HepG2 (cell line): ENCODE data around the gene PRDM10. TPM values are rescaled to one million over a fixed set of nuclear protein-coding genes. Genes with fewer than 3 reads are reported as not detected.
A peak's percentile ranks its signal among the peaks of the same experiment; 100 is the strongest.

Source experiments
- AHDC1 ChIP-seq: sonication (generic); formaldehyde crosslinking; IDR thresholded peaks from 2 replicates; pipeline ENCODE4 v1.5.1; 2020; ENCODE audit warnings: mild to moderate bottlenecking, missing genetic modification reagents, borderline replicate concordance
- ATF7 ChIP-seq, 2 experiments: fragments of 450-650 bp in 1 of 2; sonication (generic) in 1 of 2; formaldehyde crosslinking in 1 of 2; IDR thresholded peaks; 2 replicates each; pipeline versions ENCODE4 v1.4.0 to v1.6.1; 2016 to 2020; ENCODE audit warnings: antibody characterized with exemption in 1 of 2, mild to moderate bottlenecking in 1 of 2, missing genetic modification reagents in 1 of 2
- CCDC6 ChIP-seq: sonication (generic); formaldehyde crosslinking; IDR thresholded peaks from 2 replicates; pipeline ENCODE4 v1.8.1; 2022; ENCODE audit warnings: mild to moderate bottlenecking, missing genetic modification reagents, moderate library complexity
- DDIT3 ChIP-seq: sonication (generic); formaldehyde crosslinking; IDR thresholded peaks from 2 replicates; pipeline ENCODE4 v1.4.0; 2020; ENCODE audit warnings: mild to moderate bottlenecking, missing genetic modification reagents
- ETV5 ChIP-seq: IDR thresholded peaks from 2 replicates; pipeline ENCODE4 v1.6.1; 2018; ENCODE audit warnings: missing biosample characterization, missing genetic modification reagents, inconsistent platforms, borderline replicate concordance
- FOXO1 ChIP-seq: sonication (generic); formaldehyde crosslinking; IDR thresholded peaks from 2 replicates; pipeline ENCODE4 v1.4.0; 2020; ENCODE audit warnings: missing genetic modification reagents
- HDAC1 ChIP-seq: sonication (generic); formaldehyde crosslinking; IDR thresholded peaks from 2 replicates; pipeline ENCODE4 v1.5.1; 2020; ENCODE audit warnings: mild to moderate bottlenecking, missing genetic modification reagents
- HNRNPK ChIP-seq: fragments of 200-400 bp; formaldehyde crosslinking; IDR thresholded peaks from 2 replicates; pipeline ENCODE4 v1.6.1; 2018; ENCODE audit warnings: low read length, low read depth, moderate library complexity, mild to moderate bottlenecking; ENCODE audit not compliant: poor library complexity, severe bottlenecking
- HOXA7 ChIP-seq: sonication (generic); formaldehyde crosslinking; IDR thresholded peaks from 2 replicates; pipeline ENCODE4 v1.8.1; 2022; ENCODE audit warnings: mild to moderate bottlenecking, missing genetic modification reagents, moderate library complexity
- KDM2A ChIP-seq: sonication (generic); formaldehyde crosslinking; IDR thresholded peaks from 2 replicates; pipeline ENCODE4 v1.4.0; 2020; ENCODE audit warnings: low read depth, missing genetic modification reagents, borderline replicate concordance
- KLF16 ChIP-seq, 2 experiments: sonication (generic) in 1 of 2; formaldehyde crosslinking in 1 of 2; IDR thresholded peaks; 2 replicates each; pipeline versions ENCODE4 v1.6.1 to v1.8.0; 2016 to 2023; ENCODE audit warnings: missing genetic modification reagents in 2 of 2, missing compliant biosample characterization in 1 of 2
- LCORL ChIP-seq, 2 experiments: fragments of 450-650 bp in 1 of 2; sonication (generic) in 1 of 2; formaldehyde crosslinking in 1 of 2; IDR thresholded peaks; 2 replicates each; pipeline versions ENCODE4 v1.5.0 to v1.6.1; 2017 to 2020; ENCODE audit warnings: antibody characterized with exemption in 1 of 2, missing genetic modification reagents in 1 of 2
- MEIS2 ChIP-seq: sonication (generic); formaldehyde crosslinking; IDR thresholded peaks from 2 replicates; pipeline ENCODE4 v1.9.0; 2021; ENCODE audit warnings: mild to moderate bottlenecking, missing genetic modification reagents
- POLR2AphosphoS5 ChIP-seq: IDR thresholded peaks from 2 replicates; pipeline ENCODE4 v1.6.1; 2012; ENCODE audit warnings: low read depth, low read length
- SAFB2 ChIP-seq: sonication (generic); formaldehyde crosslinking; IDR thresholded peaks from 2 replicates; pipeline ENCODE4 v1.5.1; 2020; ENCODE audit warnings: missing genetic modification reagents, low read depth, mild to moderate bottlenecking, borderline replicate concordance
- SP4 ChIP-seq: sonication (generic); formaldehyde crosslinking; IDR thresholded peaks from 2 replicates; pipeline ENCODE4 v1.8.1; 2023; ENCODE audit warnings: mild to moderate bottlenecking, missing genetic modification reagents
- TBL1XR1 ChIP-seq: fragments of 150-350 bp; IDR thresholded peaks from 2 replicates; pipeline ENCODE4 v1.6.1; 2014; ENCODE audit warnings: borderline replicate concordance, low read length; ENCODE audit not compliant: partially characterized antibody
- YY1 ChIP-seq: IDR thresholded peaks from 2 replicates; pipeline ENCODE4 v1.6.1; 2011; ENCODE audit warnings: low read length, low read depth, moderate library complexity, mild to moderate bottlenecking; ENCODE audit not compliant: insufficient read depth, insufficient replicate concordance
- ZNF138 ChIP-seq: sonication (generic); formaldehyde crosslinking; IDR thresholded peaks from 2 replicates; pipeline ENCODE4 v1.5.0; 2020; ENCODE audit warnings: mild to moderate bottlenecking, low read depth, missing genetic modification reagents
- polyA plus RNA-seq, 8 experiments: library from polyadenylated mRNA; depleted of rRNA in 3 of 8; stranded (reverse) in 7 of 8; unstranded in 1 of 8; fragments of >200 nt; fragmentation: Illumina TruSeq in 4 of 8; extraction: Trizol in 4 of 8; gene quantifications; 2 replicates each; pipeline versions ENCODE4 v1.2.1 to v1.2.3, GENCODE V29; 2011 to 2016; ENCODE audit warnings: low read depth in 4 of 8, missing spikeins in 1 of 8, mixed read lengths in 1 of 8; ENCODE audit not compliant: insufficient read depth in 1 of 8
- total RNA-seq, 5 experiments: library from RNA; depleted of rRNA; stranded (reverse); fragments of >200 nt; fragmentation: Illumina TruSeq; extraction: Trizol; gene quantifications; 2 replicates each; pipeline ENCODE4 v1.2.3, GENCODE V29; 2016; ENCODE audit warnings: low read depth in 1 of 5
- TF ChIP-seq, protein P1 (sequence below): sonication (generic); formaldehyde crosslinking; IDR thresholded peaks from 2 replicates; pipeline ENCODE4 v1.4.0; 2020; ENCODE audit warnings: missing genetic modification reagents
- TF ChIP-seq, protein P2 (sequence below): IDR thresholded peaks from 2 replicates; pipeline ENCODE4 v1.6.1; 2016

PRDM10 gene
- total and polyA plus RNA-seq, 2 of the 13 experiments (the other 11 are each of a cell fraction or from before 2014, with no cell fraction given) = 5.7 to 5.8 TPM

DNA sequence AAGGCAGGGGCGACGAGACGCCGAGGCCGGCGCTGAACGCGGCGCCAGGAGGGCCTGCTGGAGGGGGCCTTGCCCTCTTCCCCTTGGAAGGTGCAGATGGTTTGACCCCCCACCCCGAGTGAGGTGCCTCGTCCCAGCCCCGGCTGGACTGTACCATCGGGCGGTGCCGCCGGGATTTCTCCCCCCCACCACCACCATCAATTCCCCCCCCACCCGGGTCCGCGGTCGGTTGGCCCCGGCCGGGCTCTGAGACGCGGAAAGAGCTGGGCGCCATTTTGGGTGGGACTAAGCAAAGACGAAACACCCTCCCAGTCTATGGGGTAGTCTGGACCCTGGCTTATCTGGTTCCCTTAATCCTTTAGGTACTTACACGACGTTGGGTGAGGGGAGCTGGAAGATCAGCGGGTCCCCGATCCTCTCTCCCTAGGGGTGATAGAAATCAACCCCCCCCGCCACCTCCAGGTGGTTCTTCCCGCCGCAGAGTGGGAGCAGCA is at the start of gene PRDM10 (continued):
- TF ChIP-seq HOXA7 (no peak), FOXO1 (CRISPR knock-in tag) (0 out of 2 replicates have a peak, but pooled peaks have one; percentile 23), MEIS2 (CRISPR knock-in tag) (0 out of 2 replicates have a peak, but pooled peaks have one; percentile 48), CCDC6 (CRISPR knock-in tag) (peak; percentile 77), LCORL (IDR thresholded peaks at IDR 0.05) (no peak), LCORL (CRISPR knock-in tag; IDR thresholded peaks at IDR 0.05) (no peak; the same call in 1 of the 2 replicates), HNRNPK (peak; percentile 58), YY1 (peak; percentile 94), SAFB2 (CRISPR knock-in tag) (0 out of 2 replicates have a peak, but pooled peaks have one; percentile 43), KLF16 (CRISPR knock-in tag; IDR thresholded peaks at IDR 0.05) (peak in 1 of 2 experiments; percentile 33; a peak in 1 of 4 replicates), POLR2AphosphoS5 (peak; percentile 83), ZNF138 (peak; percentile 74; the same call in 1 of the 2 replicates), KDM2A (CRISPR knock-in tag) (0 out of 2 replicates have a peak, but pooled peaks have one; percentile 27), ETV5 (CRISPR knock-in tag) (no peak), SP4 (CRISPR knock-in tag) (no peak), TBL1XR1 (peak; percentile 42), DDIT3 (CRISPR knock-in tag) (no peak), ATF7 (IDR thresholded peaks at IDR 0.05) (peak; percentile 42), ATF7 (CRISPR knock-in tag; IDR thresholded peaks at IDR 0.05) (no peak), AHDC1 (CRISPR knock-in tag) (peak; percentile 47), HDAC1 (CRISPR knock-in tag) (peak; percentile 42; the same call in 1 of the 2 replicates)
- TF ChIP-seq, protein P1, sequence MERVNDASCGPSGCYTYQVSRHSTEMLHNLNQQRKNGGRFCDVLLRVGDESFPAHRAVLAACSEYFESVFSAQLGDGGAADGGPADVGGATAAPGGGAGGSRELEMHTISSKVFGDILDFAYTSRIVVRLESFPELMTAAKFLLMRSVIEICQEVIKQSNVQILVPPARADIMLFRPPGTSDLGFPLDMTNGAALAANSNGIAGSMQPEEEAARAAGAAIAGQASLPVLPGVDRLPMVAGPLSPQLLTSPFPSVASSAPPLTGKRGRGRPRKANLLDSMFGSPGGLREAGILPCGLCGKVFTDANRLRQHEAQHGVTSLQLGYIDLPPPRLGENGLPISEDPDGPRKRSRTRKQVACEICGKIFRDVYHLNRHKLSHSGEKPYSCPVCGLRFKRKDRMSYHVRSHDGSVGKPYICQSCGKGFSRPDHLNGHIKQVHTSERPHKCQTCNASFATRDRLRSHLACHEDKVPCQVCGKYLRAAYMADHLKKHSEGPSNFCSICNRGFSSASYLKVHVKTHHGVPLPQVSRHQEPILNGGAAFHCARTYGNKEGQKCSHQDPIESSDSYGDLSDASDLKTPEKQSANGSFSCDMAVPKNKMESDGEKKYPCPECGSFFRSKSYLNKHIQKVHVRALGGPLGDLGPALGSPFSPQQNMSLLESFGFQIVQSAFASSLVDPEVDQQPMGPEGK (CRISPR knock-in tag) = peak; percentile 98
- TF ChIP-seq, protein P2, sequence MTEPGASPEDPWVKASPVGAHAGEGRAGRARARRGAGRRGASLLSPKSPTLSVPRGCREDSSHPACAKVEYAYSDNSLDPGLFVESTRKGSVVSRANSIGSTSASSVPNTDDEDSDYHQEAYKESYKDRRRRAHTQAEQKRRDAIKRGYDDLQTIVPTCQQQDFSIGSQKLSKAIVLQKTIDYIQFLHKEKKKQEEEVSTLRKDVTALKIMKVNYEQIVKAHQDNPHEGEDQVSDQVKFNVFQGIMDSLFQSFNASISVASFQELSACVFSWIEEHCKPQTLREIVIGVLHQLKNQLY = no peak
